ENCODE data around the gene LMNB1. TPM values are rescaled to one million over a fixed set of nuclear protein-coding genes. Genes with fewer than 3 reads are reported as not detected.

Gene LMNB1
- total RNA-seq, 4 donors from 2014 or later, result 7.9 to 53.3 (median 16.8) TPM

DNA sequence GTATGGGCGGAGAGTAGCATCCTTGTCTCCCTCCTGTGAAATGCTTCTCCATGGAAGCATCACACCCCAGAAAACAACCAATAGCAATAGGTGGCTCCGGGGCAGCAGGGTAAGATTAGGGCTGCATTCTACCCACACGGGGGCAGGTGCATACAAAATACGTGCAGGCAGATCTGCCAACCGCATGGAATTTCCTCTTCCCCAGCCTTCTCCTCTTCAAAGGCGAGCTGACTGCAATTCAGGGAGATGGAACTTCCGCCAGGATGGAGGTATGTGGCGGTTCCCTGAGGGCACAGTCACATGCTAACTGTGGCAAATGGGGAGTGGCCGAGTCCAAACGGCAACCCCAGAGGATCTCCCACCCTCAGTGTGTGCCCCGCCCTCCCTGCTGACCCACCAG lies 81.5 kb downstream of the LMNB1 start:
- H3K9me3 ChIP-seq, result no peaks in the 10 kb centered on the region
- peak overlapping the region in 1 of 4 donors; percentile 43 for H3K27ac ChIP-seq
- no peaks in the 10 kb centered on the region for H3K27me3 ChIP-seq
- no peak overlapping the region for H3K4me3 ChIP-seq
- H3K36me3 ChIP-seq, result no peaks in the 10 kb centered on the region
- no peak for DNase-seq
- intact Hi-C loops (cut with DNase I; ENCODE audit: low total_unique reads), result loop anchor here (10.0 kb wide), 1 partner anchor 166 kb away; no protein-coding TSS in a partner anchor
- peaks cover 0 to 4% (median 1%) of the 10 kb centered on the region in 4 donors for H3K4me1 ChIP-seq
- TF ChIP-seq EP300 (IDR thresholded peaks at IDR 0.05; ENCODE audit: low read depth) (no peak), POLR2AphosphoS5 (IDR thresholded peaks at IDR 0.05) (no peak), POLR2A (IDR thresholded peaks at IDR 0.05) (no peak)
- TF ChIP-seq, protein P1, sequence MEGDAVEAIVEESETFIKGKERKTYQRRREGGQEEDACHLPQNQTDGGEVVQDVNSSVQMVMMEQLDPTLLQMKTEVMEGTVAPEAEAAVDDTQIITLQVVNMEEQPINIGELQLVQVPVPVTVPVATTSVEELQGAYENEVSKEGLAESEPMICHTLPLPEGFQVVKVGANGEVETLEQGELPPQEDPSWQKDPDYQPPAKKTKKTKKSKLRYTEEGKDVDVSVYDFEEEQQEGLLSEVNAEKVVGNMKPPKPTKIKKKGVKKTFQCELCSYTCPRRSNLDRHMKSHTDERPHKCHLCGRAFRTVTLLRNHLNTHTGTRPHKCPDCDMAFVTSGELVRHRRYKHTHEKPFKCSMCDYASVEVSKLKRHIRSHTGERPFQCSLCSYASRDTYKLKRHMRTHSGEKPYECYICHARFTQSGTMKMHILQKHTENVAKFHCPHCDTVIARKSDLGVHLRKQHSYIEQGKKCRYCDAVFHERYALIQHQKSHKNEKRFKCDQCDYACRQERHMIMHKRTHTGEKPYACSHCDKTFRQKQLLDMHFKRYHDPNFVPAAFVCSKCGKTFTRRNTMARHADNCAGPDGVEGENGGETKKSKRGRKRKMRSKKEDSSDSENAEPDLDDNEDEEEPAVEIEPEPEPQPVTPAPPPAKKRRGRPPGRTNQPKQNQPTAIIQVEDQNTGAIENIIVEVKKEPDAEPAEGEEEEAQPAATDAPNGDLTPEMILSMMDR (IDR thresholded peaks at IDR 0.05), result no peak
- WGBS, 2 donors (ENCODE audit: low coverage in 1 of 2), result 84 to 93% methylated on average over 3 to 11 of the region's 11 CpGs
- in situ Hi-C loops (cut with MboI; ENCODE audit: low pct_ligation_motif_present in 1 of 4, low pct_unique_long_range_greater_than_20kb in 1 of 4, low sequenced_read_pairs in 3 of 4), result loop anchor here in 1 of 4 donors (25.0 kb wide), 1 partner anchor 179 kb away; the partner anchor contains the start of gene MARCHF3

DNA sequence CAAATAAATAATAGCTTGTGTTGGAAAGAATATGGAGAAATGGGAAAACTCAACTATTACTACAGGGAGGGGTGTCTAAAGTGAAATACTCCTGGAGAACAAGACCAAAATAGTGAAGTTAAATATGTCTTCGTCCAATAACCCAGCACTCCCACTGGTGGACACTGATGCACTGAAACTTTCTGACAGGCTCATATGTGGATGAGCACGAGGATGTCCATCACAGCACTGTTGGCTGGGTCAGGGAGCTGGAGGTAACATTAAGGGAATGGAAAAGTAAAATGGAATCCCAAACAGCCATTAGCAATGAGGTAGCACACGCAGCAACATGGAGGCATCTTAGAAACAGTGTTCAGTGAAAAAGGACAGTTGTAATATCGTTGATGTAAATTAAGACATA lies 86.5 kb downstream of the LMNB1 start:
- no peaks in the 10 kb centered on the region for H3K4me1 ChIP-seq
- H3K9me3 ChIP-seq, result no peaks in the 10 kb centered on the region
- TF ChIP-seq EP300 (IDR thresholded peaks at IDR 0.05; ENCODE audit: low read depth) (no peak), POLR2A (IDR thresholded peaks at IDR 0.05) (no peak)
- TF ChIP-seq, protein P1 (IDR thresholded peaks at IDR 0.05), result no peak
- in situ Hi-C loops (cut with MboI; ENCODE audit: low pct_ligation_motif_present in 1 of 4, low pct_unique_long_range_greater_than_20kb in 1 of 4, low sequenced_read_pairs in 3 of 4) (loop anchor here in 1 of 4 donors (25.0 kb wide), 1 partner anchor 174 kb away; the partner anchor contains the start of gene MARCHF3), intact Hi-C loops (cut with DNase I; ENCODE audit: low total_unique reads) (no loop called here)
- WGBS, 2 donors (ENCODE audit: low coverage in 1 of 2), result 93 to 98% methylated on average over 4 of the region's 4 CpGs
- no peak overlapping the region for H3K4me3 ChIP-seq
- H3K27ac ChIP-seq, result no peak overlapping the region
- no peaks in the 10 kb centered on the region for H3K36me3 ChIP-seq
- H3K27me3 ChIP-seq, result no peaks in the 10 kb centered on the region
- no peak for DNase-seq

DNA sequence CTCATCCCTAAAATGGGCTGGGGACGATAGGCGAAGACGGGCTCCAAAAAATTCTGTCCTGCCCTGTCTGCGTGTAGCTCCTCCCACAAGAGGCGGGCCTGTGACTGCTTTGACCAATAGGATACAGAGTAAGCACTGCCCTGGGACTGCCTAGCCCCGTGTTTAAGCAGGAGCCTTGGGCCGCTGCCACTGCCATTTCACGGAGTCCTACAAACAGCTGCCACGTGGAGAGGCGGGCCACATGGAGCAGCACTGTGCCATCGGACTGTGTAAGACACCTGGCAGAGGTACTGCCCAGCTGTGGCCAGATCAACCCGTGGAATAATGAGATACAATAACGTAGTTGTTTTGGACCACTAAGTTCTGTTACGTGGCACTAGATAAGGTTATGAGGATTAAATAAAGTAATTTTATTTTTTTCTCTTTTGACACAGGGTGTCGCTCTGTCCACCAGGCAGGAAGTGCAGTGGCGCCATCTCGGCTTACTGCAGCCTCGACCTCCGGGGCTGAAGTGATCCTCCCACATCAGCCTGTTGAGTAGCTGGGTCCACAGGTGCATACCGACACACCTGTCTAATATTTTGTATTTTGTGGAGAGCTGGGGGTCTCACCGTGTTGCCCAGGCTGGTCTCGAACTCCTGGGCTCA lies 87.2 kb downstream of the LMNB1 start:
- Histone ChIP-seq H3K9me3 (no peaks in the 10 kb centered on the region), H3K4me1 (no peaks in the 10 kb centered on the region), H3K36me3 (no peaks in the 10 kb centered on the region), H3K4me3 (no peak overlapping the region), H3K27me3 (no peaks in the 10 kb centered on the region), H3K27ac (no peak overlapping the region)
- WGBS, 2 donors (ENCODE audit: low coverage in 1 of 2), result 87 to 95% methylated on average over 3 to 22 of the region's 22 CpGs
- intact Hi-C loops (cut with DNase I; ENCODE audit: low total_unique reads), result no loop called here
- TF ChIP-seq, protein P1 (IDR thresholded peaks at IDR 0.05), result no peak
- TF ChIP-seq POLR2A (IDR thresholded peaks at IDR 0.05) (no peak), EP300 (IDR thresholded peaks at IDR 0.05; ENCODE audit: low read depth) (no peak), POLR2AphosphoS5 (IDR thresholded peaks at IDR 0.05) (no peak)
- in situ Hi-C loops (cut with MboI; ENCODE audit: low pct_ligation_motif_present in 1 of 4, low pct_unique_long_range_greater_than_20kb in 1 of 4, low sequenced_read_pairs in 3 of 4), result loop anchor here in 1 of 4 donors (25.0 kb wide), 1 partner anchor 173 kb away; the partner anchor contains the start of gene MARCHF3
- DNase-seq, result no peak

DNA sequence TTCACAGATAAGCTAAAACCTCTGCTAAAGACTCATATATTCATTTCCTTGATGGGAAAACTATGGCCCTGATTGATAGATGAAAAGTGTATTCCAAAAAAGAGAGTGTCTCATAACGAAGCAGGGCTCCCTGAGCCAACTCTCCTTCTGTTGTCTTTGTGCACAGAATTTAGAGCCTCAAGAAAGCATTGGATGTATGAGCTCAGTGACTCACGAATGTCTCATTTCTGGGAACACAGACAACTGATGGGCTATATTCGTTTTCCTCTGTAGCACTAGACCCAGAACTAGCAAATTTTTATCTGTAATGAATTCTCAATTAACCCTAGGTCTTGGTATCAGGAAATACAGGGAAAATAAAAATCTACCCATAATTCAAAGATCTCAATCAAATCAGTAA lies 88.4 kb downstream of the LMNB1 start:
- Histone ChIP-seq H3K4me1 (no peaks in the 10 kb centered on the region), H3K9me3 (no peaks in the 10 kb centered on the region), H3K36me3 (no peaks in the 10 kb centered on the region), H3K4me3 (no peak overlapping the region), H3K27ac (no peak overlapping the region), H3K27me3 (no peaks in the 10 kb centered on the region)
- TF ChIP-seq EP300 (IDR thresholded peaks at IDR 0.05; ENCODE audit: low read depth) (no peak), POLR2A (IDR thresholded peaks at IDR 0.05) (no peak), POLR2AphosphoS5 (IDR thresholded peaks at IDR 0.05) (no peak)
- TF ChIP-seq, protein P1 (IDR thresholded peaks at IDR 0.05), result no peak
- in situ Hi-C loops (cut with MboI; ENCODE audit: low pct_ligation_motif_present in 1 of 4, low pct_unique_long_range_greater_than_20kb in 1 of 4, low sequenced_read_pairs in 3 of 4), result loop anchor here in 1 of 4 donors (25.0 kb wide), 1 partner anchor 172 kb away; the partner anchor contains the start of gene MARCHF3
- intact Hi-C loops (cut with DNase I; ENCODE audit: low total_unique reads), result no loop called here
- DNase-seq, result no peak
- 69 to 75% methylated on average over 2 to 3 of the region's 3 CpGs for WGBS, 2 donors (ENCODE audit: low coverage in 1 of 2)
